LNCaP clone FGC (cell line): ENCODE data around the gene RASL11B.

Source experiments
- DNase-seq: peaks from one replicate; pipeline ENCODE4 v3.0.0-alpha.2; 2011; ENCODE audit warnings: low read depth
- H3K4me3 ChIP-seq: 2 replicates; pipeline ENCODE4 v1.5.1; 2011; ENCODE audit warnings: mild to moderate bottlenecking, low read depth, low read length, control low read depth
- TF ChIP-seq, protein P1 (sequence below): IDR thresholded peaks from 2 replicates; pipeline ENCODE4 v1.5.1; 2012; ENCODE audit warnings: mild to moderate bottlenecking; ENCODE audit not compliant: control insufficient read depth, insufficient read depth; ENCODE audit errors: extremely low read depth

RASL11B gene

DNA sequence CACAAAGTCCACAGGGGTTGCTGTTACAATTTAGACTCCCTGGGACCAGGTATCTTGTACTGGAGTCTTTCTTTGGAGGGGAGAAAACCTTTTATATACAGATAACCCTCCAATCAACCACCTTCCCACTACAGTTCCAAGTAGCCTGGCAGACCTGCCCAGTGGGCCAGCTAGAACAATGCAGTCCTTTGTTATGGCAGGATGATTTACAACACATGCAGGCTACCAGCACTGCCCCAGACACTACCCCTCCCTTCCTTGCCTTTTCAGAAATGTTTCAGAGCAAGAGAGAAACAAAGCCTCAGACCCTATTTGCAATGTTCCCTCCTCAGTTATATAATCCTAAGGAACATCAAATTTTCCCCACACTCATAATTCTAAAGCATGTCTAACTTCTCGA lies 11.1 kb downstream of the RASL11B start:
- no peak for DNase-seq
- TF ChIP-seq, protein P1, sequence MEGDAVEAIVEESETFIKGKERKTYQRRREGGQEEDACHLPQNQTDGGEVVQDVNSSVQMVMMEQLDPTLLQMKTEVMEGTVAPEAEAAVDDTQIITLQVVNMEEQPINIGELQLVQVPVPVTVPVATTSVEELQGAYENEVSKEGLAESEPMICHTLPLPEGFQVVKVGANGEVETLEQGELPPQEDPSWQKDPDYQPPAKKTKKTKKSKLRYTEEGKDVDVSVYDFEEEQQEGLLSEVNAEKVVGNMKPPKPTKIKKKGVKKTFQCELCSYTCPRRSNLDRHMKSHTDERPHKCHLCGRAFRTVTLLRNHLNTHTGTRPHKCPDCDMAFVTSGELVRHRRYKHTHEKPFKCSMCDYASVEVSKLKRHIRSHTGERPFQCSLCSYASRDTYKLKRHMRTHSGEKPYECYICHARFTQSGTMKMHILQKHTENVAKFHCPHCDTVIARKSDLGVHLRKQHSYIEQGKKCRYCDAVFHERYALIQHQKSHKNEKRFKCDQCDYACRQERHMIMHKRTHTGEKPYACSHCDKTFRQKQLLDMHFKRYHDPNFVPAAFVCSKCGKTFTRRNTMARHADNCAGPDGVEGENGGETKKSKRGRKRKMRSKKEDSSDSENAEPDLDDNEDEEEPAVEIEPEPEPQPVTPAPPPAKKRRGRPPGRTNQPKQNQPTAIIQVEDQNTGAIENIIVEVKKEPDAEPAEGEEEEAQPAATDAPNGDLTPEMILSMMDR: no peak
- H3K4me3 ChIP-seq: no peak overlapping the region

DNA sequence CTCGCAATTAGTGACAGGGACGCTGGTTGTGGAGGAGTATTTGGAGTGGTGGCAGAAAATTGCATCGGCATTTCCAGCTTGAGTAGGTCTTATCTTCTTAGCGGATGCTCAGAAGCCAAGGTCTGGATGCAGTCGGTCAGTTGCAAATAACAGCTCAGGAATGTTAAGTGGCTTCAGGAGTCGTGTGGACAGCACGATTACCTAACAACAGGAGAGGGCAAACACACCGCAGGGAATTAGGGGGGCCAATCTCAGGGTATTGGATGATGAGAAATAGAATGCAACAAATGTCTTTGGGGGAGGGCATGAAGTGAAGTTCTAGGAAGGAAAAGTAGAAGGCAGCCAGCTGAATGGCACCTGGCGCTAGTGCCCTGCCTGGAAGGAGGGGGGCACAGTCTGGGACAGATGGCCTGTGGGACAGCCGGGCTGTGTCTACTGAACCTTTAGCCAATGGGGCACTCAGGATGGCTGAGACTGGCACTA lies 11.8 kb downstream of the RASL11B start:
- no peak for DNase-seq
- no peak overlapping the region for H3K4me3 ChIP-seq
- TF ChIP-seq, protein P1: no peak

DNA sequence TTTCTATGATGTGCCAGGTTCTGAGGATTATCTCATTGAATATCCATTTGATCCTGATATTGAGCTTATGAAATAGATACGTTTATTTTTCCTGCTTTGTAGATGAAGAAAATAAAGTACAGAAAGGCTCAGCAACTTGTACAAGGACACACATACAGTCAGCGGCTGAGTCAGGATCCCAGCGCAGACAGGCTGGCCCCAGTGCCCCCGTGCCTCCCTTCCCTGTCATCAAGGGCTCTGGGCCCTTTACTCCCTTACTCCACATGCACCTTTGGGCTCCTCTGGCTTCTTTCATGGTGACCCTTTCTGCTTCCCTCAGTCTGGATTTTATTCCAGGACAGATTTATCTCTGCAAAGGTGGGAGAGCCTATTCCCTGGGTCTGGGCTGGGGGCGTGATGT lies 12.8 kb downstream of the RASL11B start:
- TF ChIP-seq, protein P1: no peak
- no peak for DNase-seq
- H3K4me3 ChIP-seq: no peak overlapping the region

DNA sequence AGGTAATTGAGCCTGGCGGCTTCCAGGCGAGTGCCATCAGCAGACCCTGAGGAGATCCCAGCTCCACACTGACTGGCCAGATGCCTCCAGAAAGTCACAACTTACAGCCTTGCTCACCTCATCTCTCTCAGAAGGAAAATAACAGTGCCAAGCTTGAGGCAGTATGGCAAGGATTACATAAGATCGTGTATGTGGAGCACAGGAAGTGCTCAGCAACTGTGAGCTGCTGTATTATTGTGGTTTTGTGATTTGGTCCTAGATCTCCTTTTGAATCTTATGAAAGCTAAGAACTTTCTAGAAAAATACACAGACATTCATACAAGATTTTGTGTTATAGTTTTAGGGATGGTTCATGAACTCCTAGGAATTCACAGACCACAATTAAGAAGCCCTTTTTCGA lies 14.0 kb downstream of the RASL11B start:
- DNase-seq: no peak
- TF ChIP-seq, protein P1: no peak
- H3K4me3 ChIP-seq: no peak overlapping the region

DNA sequence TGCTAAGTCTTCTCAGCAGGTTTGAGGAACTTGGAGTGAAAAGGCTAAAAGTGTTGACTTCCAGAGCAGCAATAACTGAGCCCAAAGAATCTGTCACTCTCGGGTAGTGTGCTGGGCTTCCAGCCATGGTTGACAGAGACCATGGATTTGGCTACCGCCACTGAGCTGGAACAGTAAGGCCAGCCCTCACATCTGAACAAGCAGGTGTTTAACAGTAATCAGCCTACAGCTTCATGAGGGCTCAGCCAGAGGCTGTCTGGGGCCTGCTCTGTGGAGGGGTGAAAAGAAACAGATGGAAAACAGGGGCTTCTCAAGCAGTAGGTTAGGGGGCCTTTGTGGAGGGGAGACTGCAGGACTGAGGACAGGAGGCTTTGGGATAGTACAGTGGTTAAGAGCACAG lies 14.9 kb downstream of the RASL11B start:
- TF ChIP-seq, protein P1: no peak
- H3K4me3 ChIP-seq: no peak overlapping the region
- DNase-seq: no peak

DNA sequence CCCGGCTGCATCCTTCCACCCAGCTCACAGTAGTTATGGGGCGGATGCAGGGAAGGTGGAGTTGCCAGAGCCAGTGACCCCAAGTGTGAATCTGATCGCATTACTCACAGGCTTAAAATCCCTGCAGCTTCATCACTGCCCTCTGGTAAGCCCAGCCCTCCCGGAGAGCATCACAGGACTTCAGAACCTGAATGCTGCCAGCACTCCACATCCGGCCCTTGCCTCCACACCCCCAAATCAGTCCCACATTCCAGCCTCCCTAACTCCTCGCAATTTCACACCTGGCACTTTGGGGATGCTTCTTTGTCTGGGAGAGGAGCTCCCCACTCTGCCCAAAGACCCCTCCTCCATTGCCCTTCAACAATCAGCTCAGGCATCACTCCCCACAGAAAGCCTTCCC lies 15.6 kb downstream of the RASL11B start:
- no peak for DNase-seq
- H3K4me3 ChIP-seq: no peak overlapping the region
- TF ChIP-seq, protein P1: no peak

DNA sequence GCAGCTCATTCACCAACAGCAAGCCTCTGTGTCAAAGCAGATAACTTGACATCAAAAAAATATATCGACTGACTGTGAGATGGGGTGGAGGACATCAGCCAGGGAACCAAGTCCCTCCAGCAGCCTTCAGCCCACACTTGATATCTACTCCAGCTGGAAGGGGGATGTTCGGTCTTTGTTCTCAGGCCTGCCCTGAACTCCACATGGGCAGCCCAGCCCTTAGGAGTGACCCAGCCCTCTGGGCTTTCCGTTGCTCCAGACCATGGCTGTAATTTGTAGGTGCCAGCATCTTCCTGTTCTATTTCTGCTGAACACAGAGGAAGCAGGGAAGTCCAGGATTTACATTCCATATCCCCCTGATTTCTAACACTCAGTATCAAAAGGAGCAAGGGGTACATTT lies 17.4 kb downstream of the RASL11B start:
- no peak overlapping the region for H3K4me3 ChIP-seq
- TF ChIP-seq, protein P1: no peak
- DNase-seq: no peak
